HTR-8/SVneo (cell line): ENCODE data around the gene KIF3B.
"Not testable (repeated sequence)": the region's sequence is repeated elsewhere in the genome, so short reads cannot be mapped to it uniquely, and the experiment has no call there.

Experiments
- DNase-seq: peaks from one replicate; pipeline ENCODE4 v3.0.0; 2011; ENCODE audit warnings: low spot score, mixed read lengths; ENCODE audit not compliant: insufficient read length
- FAIRE-seq: peaks from 2 replicates; lab custom pipeline; 2011; peaks lifted over from hg19 to GRCh38; lab: Jason Lieb, UNC

KIF3B gene

GRCh38 chr20:32353848-32354496 lies 76.5 kb downstream of the KIF3B start:
- DNase-seq (no peak), FAIRE-seq (no peak)

- FAIRE-seq, result peak; percentile 42
These were observed 77.4 kb downstream of the KIF3B start for GRCh38 chr20:32354592-32355416.

GRCh38 chr20:32355417-32355841 lies 78.0 kb downstream of the KIF3B start:
- FAIRE-seq (no peak), DNase-seq (no peak)

More at GRCh38 chr20:32354592-32355416, 77.4 kb downstream of the KIF3B start:
- peak; percentile 54 for DNase-seq

GRCh38 chr20:32355907-32356621 lies 78.6 kb downstream of the KIF3B start:
- DNase-seq, FAIRE-seq: not testable (repeated sequence)

GRCh38 chr20:32356622-32357374 lies 79.3 kb downstream of the KIF3B start:
- DNase-seq (no peak), FAIRE-seq (no peak)

GRCh38 chr20:32357375-32357868 lies 80.0 kb downstream of the KIF3B start:
- FAIRE-seq (no peak), DNase-seq (no peak)

GRCh38 chr20:32357869-32358631 lies 80.6 kb downstream of the KIF3B start, which contains the start of gene ASXL1:
Gene ASXL1 (plus strand): TSS chr20:32358331. CDS start chr20:32358776, 445 bp downstream.
- FAIRE-seq (peak; percentile 90), DNase-seq (peak; percentile 98)

- FAIRE-seq (no peak), DNase-seq (no peak)
These were observed 81.1 kb downstream of the KIF3B start for GRCh38 chr20:32358632-32358882.

- no peak for FAIRE-seq
- peak; percentile 72 for DNase-seq
These were observed 81.6 kb downstream of the KIF3B start for GRCh38 chr20:32358883-32359632.

- no peak for DNase-seq
- no peak for FAIRE-seq
These were observed 82.3 kb downstream of the KIF3B start for GRCh38 chr20:32359633-32360332.

GRCh38 chr20:32360333-32360634 lies 82.8 kb downstream of the KIF3B start:
- DNase-seq (no peak), FAIRE-seq (no peak)

- DNase-seq, result no peak
These were observed 85.5 kb downstream of the KIF3B start for GRCh38 chr20:32362901-32363364.

GRCh38 chr20:32363492-32363891 lies 86.0 kb downstream of the KIF3B start:
- no peak for FAIRE-seq
- DNase-seq, result no peak

More at GRCh38 chr20:32362901-32363364, 85.5 kb downstream of the KIF3B start:
- FAIRE-seq, result no peak

- no peak for DNase-seq
- FAIRE-seq, result no peak
These were observed 87.2 kb downstream of the KIF3B start for GRCh38 chr20:32364554-32365208.

- no peak for FAIRE-seq
- no peak for DNase-seq
These were observed 88.1 kb downstream of the KIF3B start for GRCh38 chr20:32365564-32365963.

GRCh38 chr20:32366380-32366779 lies 88.9 kb downstream of the KIF3B start:
- no peak for FAIRE-seq

GRCh38 chr20:32368323-32368722 lies 90.9 kb downstream of the KIF3B start:
- DNase-seq, result no peak
- FAIRE-seq, result no peak

More at GRCh38 chr20:32366380-32366779, 88.9 kb downstream of the KIF3B start:
- no peak for DNase-seq

- no peak for FAIRE-seq
- DNase-seq, result peak; percentile 33
These were observed 91.5 kb downstream of the KIF3B start for GRCh38 chr20:32368925-32369324.
